Measurements from ENCODE around the gene MSS51.

Gene MSS51

DNA sequence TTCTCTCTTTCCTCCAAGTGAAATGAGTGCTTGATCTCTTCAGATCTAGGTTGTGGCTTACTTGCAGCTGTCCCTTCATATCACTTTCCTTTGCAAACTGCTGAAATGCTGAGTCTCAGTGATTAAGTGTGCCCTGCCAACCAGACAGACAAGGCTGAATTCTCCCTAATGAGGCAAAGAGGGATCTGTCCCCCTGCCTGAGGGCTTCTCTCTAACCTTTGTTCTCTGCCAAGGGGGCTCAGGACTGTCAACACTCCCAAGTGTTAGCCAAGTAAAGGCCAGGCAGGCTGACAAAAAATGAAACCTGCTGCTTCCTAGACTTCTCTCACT, at the start of gene MSS51:
TSS of gene MSS51 (minus strand) at position 24 of the 330 bp plus-strand sequence. CDS start 5,277 bp downstream, outside the sequence.
- DNase-seq (ENCODE audit: low spot score) = peak; percentile 23

DNA sequence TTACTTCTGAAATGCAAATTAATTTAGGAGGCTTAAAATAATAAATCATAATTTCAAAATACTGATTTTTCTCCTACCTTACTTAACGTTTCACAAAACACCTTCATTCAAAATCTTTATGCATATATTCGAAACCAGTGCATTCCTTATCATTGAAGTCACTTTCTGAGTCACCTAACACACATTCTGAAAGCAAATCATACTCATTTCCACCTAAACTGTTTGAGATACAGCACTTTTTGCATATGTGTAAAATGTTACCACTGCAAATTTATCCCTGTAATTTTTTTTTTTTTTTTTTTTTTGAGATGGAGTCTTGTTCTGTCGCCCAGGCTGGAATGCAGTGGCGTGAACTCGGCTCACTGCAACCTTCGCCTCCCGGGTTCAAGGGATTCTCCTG, 46.8 kb upstream of the MSS51 start:
- peak; percentile 85 for DNase-seq (ENCODE audit: low spot score)

DNA sequence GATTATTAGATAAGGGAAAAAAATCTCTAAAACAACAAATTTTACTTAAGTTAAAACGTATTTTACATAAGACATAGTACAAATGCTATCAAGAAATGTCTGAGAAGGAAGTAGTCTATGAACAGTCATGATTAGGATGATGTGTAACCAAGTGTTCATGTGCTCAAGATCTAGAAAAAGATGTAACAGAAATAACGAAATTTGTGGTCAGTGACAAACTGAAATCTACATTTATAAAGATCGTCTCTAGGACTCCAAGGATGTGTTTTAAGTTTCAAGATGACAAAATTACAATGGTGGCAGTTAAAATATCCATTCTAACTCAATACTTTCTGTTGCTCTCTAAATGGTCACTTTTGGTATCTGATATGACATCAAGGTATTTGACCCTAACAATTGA, 45.3 kb upstream of the MSS51 start:
- DNase-seq (ENCODE audit: low spot score) = peak; percentile 84

DNA sequence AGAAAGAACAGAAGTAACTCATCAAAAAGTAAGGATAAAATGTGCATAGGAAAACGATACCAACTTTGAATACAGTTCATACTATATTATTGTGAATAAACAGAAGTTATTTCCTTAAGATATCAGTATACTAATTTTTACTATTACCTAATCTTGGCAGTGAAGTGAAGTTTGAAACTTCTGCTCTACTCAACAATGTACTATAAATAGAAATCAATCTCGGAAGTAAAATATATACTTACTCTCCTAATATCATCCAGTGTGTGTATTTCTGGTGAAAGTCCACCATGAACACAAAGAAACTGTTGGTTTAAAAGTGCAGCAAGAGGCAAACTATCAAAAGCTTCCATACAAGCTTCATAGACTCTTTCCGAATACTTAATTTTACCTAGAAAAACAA, 37.9 kb upstream of the MSS51 start:
- DNase-seq (ENCODE audit: low spot score) = no peak

DNA sequence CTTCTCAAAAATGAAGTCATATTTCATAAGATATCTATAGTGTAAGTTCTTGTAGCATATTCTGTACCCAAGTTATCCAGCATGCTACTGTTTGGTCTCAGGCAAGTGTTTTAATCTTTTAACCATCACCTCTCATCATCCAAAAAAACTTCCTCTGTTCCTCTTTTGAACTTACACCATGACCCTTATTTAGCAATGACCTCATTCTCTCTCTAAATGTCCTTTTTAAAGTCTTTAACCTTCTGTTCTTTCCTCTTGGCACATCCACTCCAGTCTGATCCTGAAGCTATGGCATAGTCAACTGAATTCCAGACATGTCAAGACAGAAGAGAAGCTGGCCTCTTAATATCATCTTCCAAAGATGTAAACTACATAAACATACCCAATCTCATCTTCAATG, 36.2 kb upstream of the MSS51 start:
- no peak for DNase-seq (ENCODE audit: low spot score)

DNA sequence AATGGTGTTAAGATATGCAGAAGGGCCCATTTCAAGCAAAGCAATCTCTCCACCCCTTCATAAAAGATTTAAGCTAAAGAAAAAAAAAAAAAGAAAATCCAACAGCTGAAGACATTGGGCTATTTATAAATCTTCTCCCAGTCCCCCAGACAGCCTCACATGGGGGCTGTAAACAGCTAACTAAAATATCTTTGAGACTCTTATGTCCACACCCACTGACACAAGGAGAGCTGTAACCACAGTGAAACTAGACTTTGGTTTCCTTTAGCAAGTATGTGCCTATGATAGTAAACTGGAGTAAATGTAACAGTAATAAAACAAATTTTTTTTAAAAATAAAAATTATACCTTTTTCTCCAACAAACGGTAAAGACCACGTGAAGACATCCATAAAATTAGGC, 33.8 kb upstream of the MSS51 start:
- DNase-seq (ENCODE audit: low spot score) = no peak

DNA sequence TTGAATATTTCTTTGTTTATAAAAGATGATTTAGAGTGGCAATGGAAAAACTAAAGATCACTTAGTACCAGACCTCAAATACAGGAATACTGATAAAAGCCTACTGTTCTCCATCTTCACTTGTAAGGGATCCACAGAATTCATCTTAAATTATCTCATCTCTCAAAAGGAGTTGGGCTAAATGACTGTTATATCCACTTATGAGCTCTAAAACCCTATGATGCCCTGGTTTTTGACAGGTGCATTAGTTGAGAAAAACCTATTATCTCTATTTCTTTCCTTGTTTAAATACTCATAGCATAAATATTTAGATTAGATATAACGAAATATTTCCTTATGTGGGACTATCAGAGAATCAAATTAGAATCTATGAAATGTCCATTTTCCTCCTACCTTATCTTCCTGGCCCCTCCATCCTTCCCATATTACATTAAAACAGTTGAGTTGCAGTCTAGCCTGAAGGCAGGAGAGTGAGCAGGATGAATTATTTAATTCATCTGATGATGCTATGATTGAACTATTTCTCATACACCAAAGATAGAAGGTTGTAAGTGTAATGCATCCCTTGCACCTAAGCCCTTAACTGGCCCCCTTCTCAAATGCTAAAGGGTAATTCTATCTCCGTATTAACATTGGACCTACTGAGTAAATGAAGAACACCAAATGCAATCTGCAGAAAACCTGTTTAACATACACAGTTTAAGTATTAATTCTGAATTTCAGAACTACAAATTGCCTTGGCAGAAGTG, 32.8 kb upstream of the MSS51 start:
- no peak for DNase-seq (ENCODE audit: low spot score)

DNA sequence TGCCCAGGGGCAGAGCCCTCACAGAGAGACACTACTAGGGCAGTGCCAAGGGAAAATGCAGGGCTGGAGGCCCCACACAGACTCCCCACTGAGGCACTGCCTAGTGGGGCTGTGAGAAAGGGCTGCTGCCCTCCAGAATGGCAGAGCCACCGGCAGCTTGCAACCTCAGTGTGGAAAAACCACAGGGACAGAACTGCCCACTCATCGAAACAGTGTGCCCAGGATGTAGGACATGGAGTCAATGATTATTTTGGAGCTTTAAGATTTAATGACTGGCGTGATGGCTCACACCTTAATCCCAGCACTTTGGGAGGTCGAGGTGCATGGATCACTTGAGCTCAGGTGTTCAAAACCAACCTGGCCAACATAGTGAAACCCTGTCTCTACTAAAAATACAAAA, 27.5 kb upstream of the MSS51 start:
- no peak for DNase-seq (ENCODE audit: low spot score)

DNA sequence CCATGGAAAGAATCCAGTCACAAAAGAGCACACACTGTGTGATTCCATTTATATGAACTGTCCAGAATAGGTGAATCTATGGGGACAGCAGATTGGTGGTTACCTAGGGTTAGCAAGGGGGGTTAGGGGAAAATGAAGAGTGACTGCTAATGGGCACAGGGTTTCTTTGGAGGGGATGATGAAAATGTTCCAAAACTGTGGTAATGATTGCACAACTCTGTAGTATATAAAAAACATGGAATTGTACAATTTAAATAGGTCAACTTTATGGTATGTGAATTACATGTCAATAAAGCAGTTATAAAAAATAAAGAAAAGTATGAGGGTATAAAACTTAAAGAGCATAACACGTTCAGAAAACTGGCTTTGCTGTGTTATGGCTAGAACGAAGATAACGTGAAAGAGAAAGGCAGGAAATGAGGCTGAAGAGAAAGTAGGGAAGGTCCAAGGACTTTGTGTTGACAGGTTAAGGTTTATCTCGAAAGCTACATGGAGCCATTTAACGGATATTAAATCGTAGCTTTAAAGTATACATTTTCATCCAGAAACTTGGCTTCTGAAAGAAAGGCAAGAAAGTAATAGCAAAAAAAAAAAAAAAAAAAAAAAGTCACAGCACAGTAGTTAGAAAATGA, 26.4 kb upstream of the MSS51 start:
- DNase-seq (ENCODE audit: low spot score) = no peak

DNA sequence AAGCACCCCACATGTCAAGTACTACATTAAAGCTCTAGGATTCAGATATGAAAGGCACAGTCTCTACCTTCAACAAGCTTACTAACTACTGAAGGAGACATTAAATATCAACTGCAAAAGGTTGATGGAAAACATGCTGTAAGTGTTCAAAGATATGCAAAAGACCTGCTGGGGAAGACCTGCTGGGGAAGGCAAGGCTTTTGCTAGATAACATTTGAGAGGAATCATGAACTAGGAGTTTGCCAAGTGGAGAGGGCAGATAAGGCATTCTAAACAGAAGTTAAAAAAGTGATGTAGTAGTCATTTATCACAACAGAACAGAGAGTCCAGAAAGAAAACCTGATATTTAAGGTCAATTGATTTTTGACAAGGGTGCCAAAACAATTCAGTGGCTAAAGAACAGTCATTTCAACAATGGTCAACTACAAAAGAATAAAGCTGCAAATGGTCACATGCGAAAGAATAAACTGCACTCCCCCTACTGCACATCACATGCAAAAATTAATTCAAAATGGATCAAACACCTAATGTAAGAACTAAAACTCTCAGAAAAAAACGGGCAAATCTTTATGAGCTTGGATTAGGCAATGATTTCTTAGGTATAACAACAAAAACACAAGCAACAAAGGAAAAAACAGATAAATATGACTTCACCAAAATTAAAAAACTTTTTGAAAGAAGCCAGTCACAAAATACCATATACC, 23.0 kb upstream of the MSS51 start:
- DNase-seq (ENCODE audit: low spot score) = no peak

DNA sequence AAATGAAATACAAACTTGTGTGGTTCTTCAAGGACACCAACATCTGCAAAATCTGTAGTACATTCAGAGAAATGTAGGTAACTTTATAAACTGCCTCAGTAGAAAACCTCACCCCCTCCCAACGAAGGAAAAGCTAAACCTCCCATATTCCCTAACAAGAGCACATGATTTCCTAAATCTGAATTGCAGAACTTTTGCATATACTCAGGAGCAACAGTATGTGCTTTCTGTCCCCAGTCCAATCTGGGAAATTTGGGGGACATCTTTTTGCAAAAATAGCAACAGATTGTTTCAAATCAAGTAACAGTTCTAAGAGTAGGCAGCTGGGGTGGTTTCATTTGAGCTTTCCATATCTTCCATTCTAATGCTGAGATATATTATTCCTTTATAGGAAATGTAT, 15.8 kb upstream of the MSS51 start:
- no peak for DNase-seq (ENCODE audit: low spot score)

DNA sequence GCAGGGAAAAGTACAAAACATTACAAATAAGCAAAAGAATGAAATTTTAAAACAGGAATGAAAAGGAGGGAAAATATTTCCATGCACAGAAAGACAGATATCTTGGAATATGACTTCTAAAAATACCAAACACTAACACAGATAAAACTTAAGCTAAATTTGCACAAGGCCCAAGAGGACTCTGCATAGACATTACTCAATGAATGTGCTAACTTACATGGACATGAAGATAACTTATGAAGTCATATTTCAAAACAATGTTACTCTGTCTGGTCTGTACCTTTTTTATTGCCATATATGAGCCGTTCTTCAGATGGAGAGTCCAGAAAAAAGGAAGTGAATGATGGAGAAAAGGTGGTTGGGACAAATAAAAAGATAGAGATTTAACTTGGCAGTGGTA, 15.0 kb upstream of the MSS51 start:
- no peak for DNase-seq (ENCODE audit: low spot score)

DNA sequence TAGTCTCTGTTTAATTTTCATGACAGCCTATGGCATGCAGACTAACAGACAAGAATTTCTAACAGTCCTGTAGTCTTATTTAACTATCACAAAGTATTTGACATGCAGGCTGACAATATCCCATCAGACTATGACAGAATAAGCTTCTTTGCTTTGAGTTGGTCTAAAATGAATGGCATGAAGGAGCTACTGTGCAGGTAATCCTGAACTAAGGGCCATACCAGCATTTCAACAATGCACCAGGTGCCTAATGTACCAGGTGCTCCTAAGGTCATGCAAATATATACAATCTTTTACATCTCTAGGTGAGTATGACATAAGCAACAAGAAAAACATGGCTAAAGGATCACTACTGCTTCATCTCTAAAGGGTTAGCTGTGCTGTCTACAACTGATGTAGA, 13.6 kb upstream of the MSS51 start:
- no peak for DNase-seq (ENCODE audit: low spot score)

DNA sequence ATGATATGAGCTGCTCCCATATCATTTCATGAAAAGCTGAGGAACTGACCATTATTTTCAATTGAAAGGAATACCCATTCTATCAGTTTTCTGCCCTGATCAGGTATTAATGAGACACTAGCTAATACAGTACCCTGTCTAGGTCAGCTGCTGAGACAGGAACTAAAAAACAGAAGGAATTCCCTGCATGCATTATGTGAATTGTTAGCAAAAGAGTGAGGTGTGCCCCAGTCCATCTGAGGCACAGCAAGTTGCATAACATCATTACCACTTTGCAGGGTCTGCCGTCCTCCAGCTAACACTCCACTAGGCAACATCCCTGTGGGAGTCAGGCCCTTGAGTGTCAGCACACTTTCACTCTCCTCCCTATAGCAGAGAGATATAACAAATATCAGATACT, 11.1 kb upstream of the MSS51 start:
- DNase-seq (ENCODE audit: low spot score) = no peak

DNA sequence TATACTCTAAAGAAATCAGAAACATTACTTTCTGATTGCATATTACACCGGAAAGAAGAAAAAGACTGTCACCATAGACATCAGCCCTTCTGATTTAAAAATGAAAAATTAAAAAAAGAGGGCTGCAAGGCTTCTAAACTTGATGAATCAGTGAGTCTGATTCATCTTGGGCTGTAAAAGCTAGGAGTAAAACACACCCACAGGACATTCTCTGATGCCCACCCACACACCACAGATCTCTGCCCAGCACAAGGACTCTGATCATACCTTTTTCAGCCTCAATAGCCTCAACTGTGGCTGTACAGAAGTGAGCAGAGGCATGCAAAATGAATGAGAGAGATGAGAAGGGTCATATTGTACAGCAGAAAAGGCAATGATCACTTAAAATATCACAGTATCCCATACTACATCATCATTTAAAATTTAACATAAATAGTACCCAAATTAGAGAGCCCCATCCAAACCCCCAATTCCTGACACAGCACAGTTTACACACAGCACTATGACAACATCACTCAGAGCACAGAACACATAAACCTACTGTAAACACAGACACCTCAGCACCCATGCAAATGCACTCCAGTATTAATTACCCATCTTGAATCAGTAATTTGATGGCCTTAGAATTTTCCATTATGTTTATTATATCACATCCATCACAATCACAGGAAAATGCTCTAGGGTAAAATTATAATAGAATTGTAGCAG, 6.4 kb upstream of the MSS51 start:
- no peak for DNase-seq (ENCODE audit: low spot score)

DNA sequence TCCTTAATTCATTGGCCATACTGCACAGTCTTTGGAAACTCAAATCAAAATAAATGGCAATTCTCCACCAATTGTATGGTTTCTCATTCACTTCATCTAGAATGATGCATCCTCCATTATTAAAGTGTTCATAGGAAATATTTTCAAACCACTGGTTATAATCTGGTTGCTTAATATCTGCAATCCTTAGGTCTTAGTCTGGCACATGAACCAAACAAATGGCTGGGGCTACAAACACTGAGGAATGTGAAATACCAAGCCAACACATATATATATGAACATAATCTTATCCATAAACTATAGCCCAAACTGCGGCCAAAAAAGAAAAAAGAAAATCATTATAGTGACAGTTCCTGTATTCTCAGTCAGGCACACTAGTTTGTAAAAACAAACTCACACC, 5.7 kb upstream of the MSS51 start:
- no peak for DNase-seq (ENCODE audit: low spot score)

DNA sequence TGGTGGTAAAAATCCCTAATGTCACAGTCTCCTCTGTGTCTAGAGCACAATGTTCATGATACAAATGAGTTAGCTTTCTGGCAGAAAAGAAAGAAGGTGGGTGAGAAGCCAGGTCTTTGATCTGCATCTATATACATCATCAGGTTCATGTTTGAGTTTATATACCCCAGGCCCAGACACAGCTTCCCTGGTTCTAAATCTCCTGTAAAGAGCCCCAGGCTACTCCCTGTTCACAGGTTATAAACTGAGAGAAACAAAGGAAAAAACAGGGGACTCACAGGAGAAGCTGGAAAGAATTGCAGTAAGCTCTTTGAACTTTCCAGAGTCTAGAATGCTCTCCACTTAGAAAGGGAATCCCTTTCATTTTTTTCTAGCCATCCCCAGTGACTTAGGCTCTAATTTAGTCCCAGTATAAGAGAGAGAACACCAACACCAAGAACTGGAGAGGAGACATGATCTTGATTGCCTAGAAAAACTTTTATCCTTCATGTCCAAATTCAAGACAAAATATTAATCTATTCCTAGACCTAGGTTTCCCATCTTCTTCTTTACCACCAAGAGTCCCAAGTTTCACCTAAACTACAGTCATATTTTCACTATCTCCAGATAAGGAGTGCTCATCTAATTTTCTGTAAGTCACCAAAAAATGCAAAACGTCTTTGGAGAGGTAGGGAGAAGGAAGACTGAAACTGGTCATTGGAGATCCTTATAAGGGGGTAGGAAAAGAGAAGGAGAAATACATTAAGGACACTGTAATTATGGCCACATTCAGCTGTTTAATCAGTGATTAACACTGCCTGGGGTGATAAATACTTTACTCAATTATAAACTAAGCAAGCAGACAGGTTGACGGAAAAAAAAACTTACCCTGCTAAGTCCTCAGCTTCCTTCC, 469 bp downstream of the MSS51 start:
- no peak for DNase-seq (ENCODE audit: low spot score)

DNA sequence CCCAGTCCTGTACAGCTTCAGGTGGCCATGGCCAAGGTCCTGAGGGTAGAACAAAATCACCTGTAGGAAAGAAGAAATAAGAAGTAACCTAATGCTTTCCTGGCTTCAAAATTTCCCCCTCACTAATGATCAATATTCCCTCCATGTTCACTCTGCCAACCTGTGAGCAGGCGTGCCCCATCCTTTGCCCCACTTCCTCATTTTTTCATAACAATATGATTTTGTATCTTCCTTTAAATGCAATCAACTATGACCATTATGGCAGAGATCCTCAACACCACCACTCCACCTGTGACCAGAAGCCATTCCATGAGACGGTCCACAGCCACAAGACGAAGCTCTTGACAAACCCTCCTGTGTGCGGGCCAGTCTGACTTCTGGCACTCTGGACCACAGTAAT, 7.0 kb downstream of the MSS51 start:
- no peak for DNase-seq (ENCODE audit: low spot score)

DNA sequence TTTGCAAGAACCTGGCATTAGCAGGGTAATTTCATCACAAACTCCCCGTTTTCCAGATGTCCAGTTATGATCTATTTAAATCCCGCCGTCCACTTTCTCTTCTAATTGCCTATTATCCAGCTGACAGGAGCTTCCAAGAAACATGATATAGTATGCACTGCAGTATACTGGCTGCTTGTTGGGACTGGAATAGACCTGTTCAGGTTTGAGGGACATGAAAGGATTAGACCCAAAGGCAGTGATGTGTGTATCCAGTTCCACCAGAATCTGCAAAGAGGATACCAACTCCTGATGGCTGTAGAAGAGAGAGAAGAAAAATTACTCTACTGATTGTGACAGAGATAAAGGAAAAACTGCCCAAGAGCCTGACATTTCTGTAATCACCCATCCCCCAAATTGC, 8.9 kb downstream of the MSS51 start:
- DNase-seq (ENCODE audit: low spot score) = no peak

DNA sequence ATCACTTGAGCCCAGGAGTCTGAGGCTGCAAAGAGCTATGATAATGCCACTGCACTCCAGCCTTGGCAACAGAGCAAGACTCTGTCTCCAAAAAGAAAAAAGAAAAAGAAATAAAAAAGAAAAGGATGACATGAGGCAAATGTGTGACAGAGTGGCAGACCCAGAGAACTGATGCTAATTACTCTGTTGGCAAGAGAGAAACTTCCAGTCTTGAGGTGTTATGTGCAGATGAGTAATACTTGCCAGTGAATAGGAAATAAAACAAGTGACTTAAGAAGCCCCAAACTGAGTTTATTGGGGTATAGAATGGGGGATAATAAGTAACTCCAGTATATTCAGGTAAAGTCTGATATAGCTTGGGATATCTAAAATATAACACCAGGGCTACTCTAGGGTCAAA, 10.1 kb downstream of the MSS51 start:
- DNase-seq (ENCODE audit: low spot score) = no peak

DNA sequence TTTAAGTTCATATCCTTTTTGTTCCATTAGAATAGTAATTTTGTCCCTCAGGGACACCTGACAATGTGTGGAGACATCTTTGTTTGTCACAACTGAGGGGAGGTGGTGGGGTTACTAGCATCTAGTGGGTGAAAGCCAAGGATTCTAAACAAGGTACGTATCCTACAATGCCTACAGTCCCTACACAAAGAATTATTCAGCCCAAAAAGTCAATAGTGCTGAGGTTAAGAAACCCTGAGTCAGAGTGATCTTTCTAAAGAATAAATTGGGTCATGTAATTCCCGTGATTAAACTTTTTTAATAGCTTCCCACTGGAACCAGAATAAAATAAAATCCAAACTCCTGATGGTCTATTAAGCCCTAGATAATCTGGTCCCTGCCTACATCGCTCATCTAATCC, 16.8 kb downstream of the MSS51 start:
- no peak for DNase-seq (ENCODE audit: low spot score)

Data from activated CD4-positive, alpha-beta T cell treated with anti-CD3 and anti-CD28 coated beads, Interleukin-2, Interleukin-4, amounts not matched to agents 100 ng/mL and 50 ng/mL, durations not matched to agents 16 hours and 8 hours (primary cell).